Skeletal muscle satellite cell (primary cell): ENCODE measurements around the gene TOE1.
"Not testable (repeated sequence)": the region's sequence is repeated elsewhere in the genome, so short reads cannot be mapped to it uniquely, and the experiment has no call there.

Experiments used
- H3K27me3 ChIP-seq: 2 replicates; pipeline ENCODE4 v1.7.0; 2013; ENCODE audit warnings: low read length; ENCODE audit not compliant: control insufficient read depth, insufficient read depth
- H3K36me3 ChIP-seq: 2 replicates; pipeline ENCODE4 v1.7.0; 2013; ENCODE audit warnings: mild to moderate bottlenecking, control low read depth, low read length; ENCODE audit not compliant: insufficient read depth
- H3K4me1 ChIP-seq: 2 replicates; pipeline ENCODE4 v1.7.0; 2013; ENCODE audit warnings: low read length; ENCODE audit not compliant: control insufficient read depth, insufficient read depth
- H3K4me2 ChIP-seq: 2 replicates; pipeline ENCODE4 v1.7.0; 2013; ENCODE audit warnings: mild to moderate bottlenecking, low read length
- H3K4me3 ChIP-seq: 2 replicates; pipeline ENCODE4 v1.7.0; 2013; ENCODE audit warnings: low read length
- H3K9ac ChIP-seq: 2 replicates; pipeline ENCODE4 v1.7.0; 2013; ENCODE audit warnings: mild to moderate bottlenecking, low read depth, low read length, moderate library complexity
- H3K9me3 ChIP-seq: replicated peaks from 2 replicates; pipeline ENCODE4 v1.7.0; 2013; ENCODE audit warnings: mild to moderate bottlenecking, control low read depth, low read length

TOE1 gene

GRCh38 chr1:45370575-45370974, 30.6 kb downstream of the TOE1 start:
- H3K9me3 ChIP-seq = no peaks in the 10 kb centered on the region
- H3K4me2 ChIP-seq = no peak overlapping the region
- H3K4me3 ChIP-seq = no peak overlapping the region
- H3K27me3 ChIP-seq = no peaks in the 10 kb centered on the region
- no peak overlapping the region for H3K9ac ChIP-seq
- no peaks in the 10 kb centered on the region for H3K4me1 ChIP-seq
- no peaks in the 10 kb centered on the region for H3K36me3 ChIP-seq

GRCh38 chr1:45373573-45373972, 33.6 kb downstream of the TOE1 start:
- H3K4me1 ChIP-seq = no peaks in the 10 kb centered on the region
- H3K4me3 ChIP-seq = no peak overlapping the region
- H3K27me3 ChIP-seq = no peaks in the 10 kb centered on the region
- no peak overlapping the region for H3K9ac ChIP-seq
- H3K4me2 ChIP-seq = no peak overlapping the region
- H3K9me3 ChIP-seq = no peaks in the 10 kb centered on the region
- no peaks in the 10 kb centered on the region for H3K36me3 ChIP-seq

- Histone ChIP-seq H3K4me1 (no peaks in the 10 kb centered on the region), H3K36me3 (no peaks in the 10 kb centered on the region)
Measured at GRCh38 chr1:45375104-45376090, 35.4 kb downstream of the TOE1 start.

GRCh38 chr1:45378184-45378583, 38.2 kb downstream of the TOE1 start:
- Histone ChIP-seq H3K4me2 (no peak overlapping the region), H3K27me3 (no peaks in the 10 kb centered on the region), H3K4me3 (no peak overlapping the region), H3K9ac (no peak overlapping the region), H3K36me3 (no peaks in the 10 kb centered on the region), H3K4me1 (no peaks in the 10 kb centered on the region), H3K9me3 (no peaks in the 10 kb centered on the region)

More at GRCh38 chr1:45375104-45376090, 35.4 kb downstream of the TOE1 start:
- no peak overlapping the region for H3K9ac ChIP-seq
- H3K9me3 ChIP-seq = no peaks in the 10 kb centered on the region
- no peak overlapping the region for H3K4me3 ChIP-seq
- no peaks in the 10 kb centered on the region for H3K27me3 ChIP-seq
- no peak overlapping the region for H3K4me2 ChIP-seq

GRCh38 chr1:45379524-45379923, 39.6 kb downstream of the TOE1 start:
- Histone ChIP-seq H3K36me3 (no peaks in the 10 kb centered on the region), H3K4me1 (no peaks in the 10 kb centered on the region), H3K4me3 (no peak overlapping the region), H3K9me3 (no peaks in the 10 kb centered on the region), H3K27me3 (no peaks in the 10 kb centered on the region), H3K9ac (no peak overlapping the region), H3K4me2 (no peak overlapping the region)

- Histone ChIP-seq H3K4me3 (no peak overlapping the region), H3K9me3 (no peaks in the 10 kb centered on the region), H3K4me1 (no peaks in the 10 kb centered on the region), H3K9ac (no peak overlapping the region), H3K36me3 (no peaks in the 10 kb centered on the region), H3K4me2 (no peak overlapping the region), H3K27me3 (no peaks in the 10 kb centered on the region)
Measured at GRCh38 chr1:45380125-45380524, 40.2 kb downstream of the TOE1 start.

GRCh38 chr1:45380730-45381129, 40.8 kb downstream of the TOE1 start:
- Histone ChIP-seq H3K9me3 (no peaks in the 10 kb centered on the region), H3K27me3 (no peaks in the 10 kb centered on the region), H3K4me3 (no peak overlapping the region), H3K4me2 (no peak overlapping the region), H3K36me3 (no peaks in the 10 kb centered on the region), H3K4me1 (no peaks in the 10 kb centered on the region), H3K9ac (no peak overlapping the region)

- H3K9ac ChIP-seq = no peak overlapping the region
- no peaks in the 10 kb centered on the region for H3K36me3 ChIP-seq
- H3K9me3 ChIP-seq = no peaks in the 10 kb centered on the region
- no peak overlapping the region for H3K4me3 ChIP-seq
- H3K27me3 ChIP-seq = no peaks in the 10 kb centered on the region
- H3K4me1 ChIP-seq = no peaks in the 10 kb centered on the region
- no peak overlapping the region for H3K4me2 ChIP-seq
Measured at GRCh38 chr1:45381243-45381642, 41.3 kb downstream of the TOE1 start.

- Histone ChIP-seq H3K9me3 (no peaks in the 10 kb centered on the region), H3K27me3 (no peaks in the 10 kb centered on the region), H3K4me1 (no peaks in the 10 kb centered on the region), H3K4me3 (no peak overlapping the region), H3K9ac (no peak overlapping the region), H3K36me3 (no peaks in the 10 kb centered on the region), H3K4me2 (no peak overlapping the region)
Measured at GRCh38 chr1:45383191-45383590, 43.2 kb downstream of the TOE1 start.

- not testable (repeated sequence) for H3K9me3 ChIP-seq, H3K9ac ChIP-seq, H3K4me3 ChIP-seq, H3K27me3 ChIP-seq, H3K4me2 ChIP-seq, H3K36me3 ChIP-seq, H3K4me1 ChIP-seq
Measured at GRCh38 chr1:45384213-45384612, 44.2 kb downstream of the TOE1 start.

- H3K9ac ChIP-seq = no peak overlapping the region
- H3K27me3 ChIP-seq = no peaks in the 10 kb centered on the region
- no peaks in the 10 kb centered on the region for H3K36me3 ChIP-seq
- H3K4me3 ChIP-seq = no peak overlapping the region
- no peaks in the 10 kb centered on the region for H3K4me1 ChIP-seq
- no peak overlapping the region for H3K4me2 ChIP-seq
- H3K9me3 ChIP-seq = no peaks in the 10 kb centered on the region
Measured at GRCh38 chr1:45385302-45385701, 45.3 kb downstream of the TOE1 start.

- Histone ChIP-seq H3K4me1 (no peaks in the 10 kb centered on the region), H3K36me3 (no peaks in the 10 kb centered on the region), H3K9ac (no peak overlapping the region), H3K9me3 (no peaks in the 10 kb centered on the region), H3K4me3 (no peak overlapping the region), H3K27me3 (no peaks in the 10 kb centered on the region), H3K4me2 (no peak overlapping the region)
Measured at GRCh38 chr1:45386219-45386618, 46.2 kb downstream of the TOE1 start.
